Muscle layer of duodenum (tissue), 2 donors: ENCODE results near the gene PLEKHN1.
A peak's percentile ranks its signal among the peaks of the same experiment; 100 is the strongest.

Experiments used
- H3K27ac ChIP-seq: one replicate; pipeline ENCODE4 v1.7.0; 2013; ENCODE audit warnings: mild to moderate bottlenecking, low read length
- H3K27me3 ChIP-seq: one replicate; pipeline ENCODE4 v1.7.0; 2013; ENCODE audit warnings: low read depth, mild to moderate bottlenecking, control low read depth, low read length
- H3K36me3 ChIP-seq, 2 donors: one replicate each; pipeline ENCODE4 v1.7.0; 2013; ENCODE audit warnings: low read length in 2 of 2, control low read depth in 1 of 2, mild to moderate bottlenecking in 1 of 2; ENCODE audit not compliant: insufficient read depth in 2 of 2, control insufficient read depth in 1 of 2
- H3K4me1 ChIP-seq, 2 donors: one replicate each; pipeline ENCODE4 v1.7.0; 2013; ENCODE audit warnings: low read length in 2 of 2, mild to moderate bottlenecking in 2 of 2, control low read depth in 1 of 2, moderate library complexity in 1 of 2; ENCODE audit not compliant: insufficient read depth in 2 of 2, control insufficient read depth in 1 of 2
- H3K4me3 ChIP-seq, 2 donors: one replicate each; pipeline ENCODE4 v1.7.0; 2013; ENCODE audit warnings: low read length in 2 of 2, low read depth in 1 of 2, mild to moderate bottlenecking in 1 of 2
- H3K9me3 ChIP-seq, 2 donors: one replicate each; pipeline ENCODE4 v1.7.0; 2013; ENCODE audit warnings: low read length in 2 of 2, control low read depth in 1 of 2, mild to moderate bottlenecking in 1 of 2; ENCODE audit not compliant: control insufficient read depth in 1 of 2
- donor health status: healthy.

The PLEKHN1 gene

DNA sequence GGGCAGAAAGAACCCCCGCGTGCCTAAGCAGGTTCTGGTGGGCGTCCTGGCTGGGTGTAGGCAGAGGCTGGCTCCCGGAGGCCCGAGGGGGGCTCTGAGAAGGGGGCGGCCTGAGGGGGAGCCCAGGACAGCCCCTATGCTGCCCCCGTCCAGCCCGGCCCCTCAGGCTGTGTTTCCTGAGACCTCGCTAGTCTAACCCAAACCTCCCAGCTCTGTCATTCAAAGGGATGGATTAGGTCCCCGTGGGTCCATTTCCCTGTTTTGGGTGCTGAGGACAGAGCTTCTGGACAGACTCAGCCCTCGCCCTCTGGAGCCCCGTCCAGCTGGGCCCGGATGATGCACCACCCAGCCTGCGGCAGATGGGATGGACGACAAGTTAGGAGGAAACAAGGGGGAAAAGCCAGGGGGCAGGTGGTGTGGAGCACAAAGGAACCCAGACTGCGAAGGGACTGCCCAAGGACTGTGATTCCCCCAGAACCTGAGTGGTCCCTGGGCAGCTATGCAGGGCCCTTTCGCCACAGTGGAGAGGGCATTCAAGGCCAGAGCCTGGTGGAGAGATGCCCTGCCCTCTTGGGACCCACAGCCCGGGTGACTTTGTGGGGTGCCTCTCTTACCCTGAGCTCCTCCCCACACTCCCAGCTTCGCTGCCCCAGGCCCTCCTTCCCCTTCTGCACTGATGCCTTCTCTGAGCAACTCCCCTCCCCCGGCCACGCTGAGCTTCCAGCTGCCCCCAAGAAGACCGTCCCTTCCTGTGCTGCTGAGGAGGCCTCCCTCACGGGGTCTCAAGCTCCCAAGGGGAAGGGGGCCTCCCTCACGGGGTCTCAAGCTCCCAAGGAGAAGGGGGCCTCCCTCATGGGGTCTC lies 30.8 kb downstream of the PLEKHN1 start:
- H3K36me3 ChIP-seq = no peaks in the 10 kb centered on the region
- H3K27me3 ChIP-seq = peaks cover 9% of the 10 kb centered on the region
- no peak overlapping the region for H3K4me3 ChIP-seq
- no peak overlapping the region for H3K27ac ChIP-seq
- H3K4me1 ChIP-seq = peaks cover 0 to 30% of the 10 kb centered on the region in 2 donors
- H3K9me3 ChIP-seq = peaks cover 0 to 6% of the 10 kb centered on the region in 2 donors

DNA sequence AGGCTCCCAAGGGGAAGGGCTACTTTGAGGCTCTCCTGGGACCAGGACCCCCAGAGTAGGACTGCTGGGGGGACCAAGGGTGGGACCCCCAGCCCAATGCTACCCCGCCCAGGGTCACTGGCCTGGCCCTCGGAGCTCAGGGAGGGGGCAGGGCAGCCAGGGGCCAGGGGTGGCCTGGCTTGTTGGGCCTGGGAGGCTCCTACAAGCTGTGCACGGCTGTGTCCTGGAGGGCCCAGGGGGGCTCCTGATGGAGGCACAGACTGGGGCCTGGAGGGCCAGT lies 31.4 kb downstream of the PLEKHN1 start:
- H3K27me3 ChIP-seq = peaks cover 9% of the 10 kb centered on the region
- no peak overlapping the region for H3K4me3 ChIP-seq
- no peaks in the 10 kb centered on the region for H3K36me3 ChIP-seq
- H3K9me3 ChIP-seq = peaks cover 0 to 3% of the 10 kb centered on the region in 2 donors
- H3K4me1 ChIP-seq = peaks cover 0 to 30% of the 10 kb centered on the region in 2 donors
- H3K27ac ChIP-seq = no peak overlapping the region

DNA sequence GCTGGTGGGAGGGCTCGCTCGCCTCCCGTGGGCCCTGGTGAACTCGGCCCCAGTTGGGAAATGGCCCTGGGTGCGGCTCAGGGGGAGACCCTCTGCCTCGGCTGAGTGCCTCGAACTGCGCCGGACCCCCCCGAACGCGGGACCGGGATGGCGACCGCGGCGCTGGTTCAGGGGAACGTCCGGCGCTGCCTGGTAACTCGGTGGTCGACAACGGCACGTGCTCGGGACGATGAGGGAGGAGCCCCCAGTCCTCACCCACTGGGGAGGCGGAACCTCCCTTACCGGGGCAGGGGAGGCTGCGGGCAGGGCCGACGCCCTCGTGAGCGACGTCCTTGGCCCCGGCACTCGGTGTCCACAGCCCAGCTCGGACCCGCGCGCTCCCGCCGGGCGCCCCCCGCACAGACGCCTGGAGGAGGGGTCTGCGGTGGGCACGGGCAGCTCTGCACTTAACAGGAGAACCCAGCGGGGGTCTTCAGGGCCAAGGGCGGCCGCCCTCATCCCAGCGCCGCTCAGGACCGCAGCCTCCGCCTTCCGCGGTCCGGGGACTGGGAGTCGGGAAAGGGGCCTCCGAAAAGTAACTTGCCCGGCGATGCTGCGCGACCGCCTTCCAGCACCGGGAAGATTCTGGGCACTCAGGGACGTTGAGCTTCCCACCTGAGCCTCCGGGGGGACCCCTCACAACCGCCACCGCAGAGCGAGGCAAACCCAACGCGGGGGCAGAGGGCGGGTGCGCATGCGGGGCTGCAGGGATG lies 31.9 kb downstream of the PLEKHN1 start:
- Histone ChIP-seq H3K4me3 (peak overlapping the region in 1 of 2 donors; percentile 68), H3K9me3 (no peaks in the 10 kb centered on the region), H3K27ac (no peak overlapping the region), H3K27me3 (peaks cover 14% of the 10 kb centered on the region), H3K4me1 (peaks cover 0 to 30% of the 10 kb centered on the region in 2 donors), H3K36me3 (no peaks in the 10 kb centered on the region)

DNA sequence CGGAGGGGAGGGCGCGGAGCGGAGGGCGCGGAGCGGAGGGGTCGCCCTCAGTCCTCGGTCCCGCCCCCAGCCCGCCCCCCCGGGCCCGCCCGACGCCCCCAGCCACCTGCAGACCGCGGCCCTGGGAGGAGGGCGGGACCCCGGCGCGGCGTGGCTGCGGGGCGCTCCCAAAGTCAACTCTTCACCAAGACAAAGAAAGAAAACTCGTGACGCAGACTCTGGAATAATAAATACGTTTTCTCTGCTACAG lies 32.4 kb downstream of the PLEKHN1 start:
- Histone ChIP-seq H3K9me3 (no peaks in the 10 kb centered on the region), H3K4me1 (peaks cover 0 to 30% of the 10 kb centered on the region in 2 donors), H3K27ac (no peak overlapping the region), H3K27me3 (peaks cover 15% of the 10 kb centered on the region), H3K4me3 (peak overlapping the region; percentile 3 to 68), H3K36me3 (no peaks in the 10 kb centered on the region)

DNA sequence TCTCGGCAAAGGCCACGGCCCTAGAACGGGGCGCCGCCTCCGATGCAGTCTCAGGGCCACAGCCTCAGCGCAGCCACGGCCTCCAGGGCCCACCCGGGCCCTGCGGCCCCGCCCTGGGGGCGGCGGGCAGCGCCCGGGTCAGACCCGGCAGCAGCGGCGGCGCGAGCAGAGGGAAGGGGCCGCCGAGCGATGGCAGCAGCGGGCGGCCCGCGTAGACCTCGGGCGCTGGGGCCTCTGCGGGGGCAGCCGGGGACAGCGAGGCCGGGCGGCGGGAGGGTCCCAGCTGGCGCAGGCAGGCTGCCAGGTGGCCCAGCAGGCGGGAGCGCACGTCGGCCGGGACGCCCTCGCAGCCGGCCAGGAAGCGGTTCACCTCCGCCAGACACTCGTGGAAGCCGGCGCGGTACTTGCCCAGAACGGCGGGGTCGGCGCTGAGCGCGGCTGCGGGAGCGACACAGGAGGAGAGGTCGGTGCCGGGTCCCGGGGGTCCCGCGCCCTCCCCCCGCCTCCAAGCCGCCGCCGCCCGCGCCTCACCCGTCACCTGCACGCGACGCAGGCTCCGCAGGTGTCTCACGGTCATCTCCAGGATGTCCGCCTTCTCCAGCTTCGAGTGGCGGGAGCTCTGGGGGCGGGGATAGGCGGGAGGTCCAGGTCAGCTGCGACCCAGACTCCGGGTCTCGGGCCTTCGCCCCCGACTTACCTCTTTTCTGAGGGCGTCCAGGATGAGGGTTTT lies 32.9 kb downstream of the PLEKHN1 start:
- Histone ChIP-seq H3K9me3 (no peaks in the 10 kb centered on the region), H3K4me3 (peak overlapping the region; percentile 3 to 68), H3K36me3 (no peaks in the 10 kb centered on the region), H3K27me3 (peaks cover 19% of the 10 kb centered on the region), H3K4me1 (peaks cover 0 to 30% of the 10 kb centered on the region in 2 donors), H3K27ac (no peak overlapping the region)

DNA sequence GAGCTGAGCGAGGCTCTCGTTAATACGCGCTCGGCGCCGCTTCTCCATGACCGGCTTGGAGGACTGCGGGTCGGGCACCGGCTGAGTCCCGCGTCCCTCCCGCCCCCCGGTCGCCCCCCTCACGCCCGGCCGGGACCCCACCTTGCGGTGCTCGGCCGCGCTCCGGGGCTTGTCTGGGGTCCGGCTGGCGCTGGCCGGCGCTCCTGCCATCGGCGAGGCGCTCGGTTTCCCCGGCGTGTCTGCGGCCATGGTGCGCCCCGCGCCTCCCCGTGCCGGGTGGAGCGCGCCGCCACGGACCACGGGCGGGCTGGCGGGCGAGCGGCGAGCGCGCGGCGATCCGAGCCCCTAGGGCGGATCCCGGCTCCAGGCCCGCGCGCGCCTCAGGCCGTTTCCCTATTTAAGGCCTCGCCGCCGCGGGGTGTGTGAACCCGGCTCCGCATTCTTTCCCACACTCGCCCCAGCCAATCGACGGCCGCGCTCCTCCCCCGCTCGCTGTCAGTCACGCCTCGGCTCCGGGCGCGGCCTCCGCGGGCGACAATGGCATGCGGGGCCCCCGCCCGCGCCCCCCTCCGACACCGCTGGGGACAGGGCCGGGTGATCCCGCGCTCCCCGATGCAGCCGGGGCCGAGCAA lies 33.6 kb downstream of the PLEKHN1 start, which contains the start of gene HES4:
TSS of gene HES4 (minus strand) at position 373 of the 632 bp plus-strand sequence. CDS start at position 249, 124 bp downstream.
- peaks cover 0 to 33% of the 10 kb centered on the region in 2 donors for H3K4me1 ChIP-seq
- H3K27ac ChIP-seq = no peak within 1 kb of the TSS
- peaks cover 24% of the 10 kb centered on the region for H3K27me3 ChIP-seq
- peak within 1 kb of the TSS; percentile 46 to 68 for H3K4me3 ChIP-seq
- no peaks in the 10 kb centered on the region for H3K36me3 ChIP-seq
- H3K9me3 ChIP-seq = no peaks in the 10 kb centered on the region

DNA sequence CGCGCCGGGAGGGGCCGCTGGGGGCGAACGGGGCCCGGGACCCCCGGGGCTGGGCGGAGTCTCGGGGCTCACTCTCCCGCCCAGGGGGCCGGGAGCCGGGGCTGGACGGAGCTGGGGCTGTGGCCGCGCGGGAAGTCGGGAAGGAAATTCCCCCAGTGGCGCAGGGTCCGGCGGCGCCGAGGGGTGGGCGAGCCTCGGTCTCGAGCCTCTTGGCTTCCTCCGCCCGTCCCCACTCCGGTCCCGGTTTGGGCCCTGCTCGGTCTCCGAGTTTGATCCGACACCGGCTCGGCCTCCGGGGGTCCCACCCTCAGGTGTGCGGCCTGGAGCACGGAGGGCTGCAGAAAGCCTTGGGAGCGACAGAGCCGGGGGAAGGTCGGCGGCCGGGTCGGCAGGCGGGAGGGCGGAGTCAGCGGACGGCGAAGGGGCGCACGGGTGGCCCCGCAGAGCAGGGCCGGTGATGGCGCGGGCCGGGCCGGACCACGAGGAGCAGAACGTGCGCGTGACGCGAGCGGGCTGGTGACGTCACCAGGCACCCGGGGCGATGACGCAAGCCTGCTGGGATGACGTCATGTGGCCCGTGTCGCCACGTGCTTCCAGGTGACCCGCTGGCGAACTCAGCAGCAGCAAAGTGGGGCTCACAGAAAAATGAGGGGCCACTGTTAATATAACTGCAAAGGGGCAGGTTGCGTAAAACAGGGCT lies 34.2 kb downstream of the PLEKHN1 start:
- peak overlapping the region; percentile 46 to 68 for H3K4me3 ChIP-seq
- H3K4me1 ChIP-seq = peaks cover 0 to 40% of the 10 kb centered on the region in 2 donors
- no peaks in the 10 kb centered on the region for H3K9me3 ChIP-seq
- H3K36me3 ChIP-seq = no peaks in the 10 kb centered on the region
- peaks cover 24% of the 10 kb centered on the region for H3K27me3 ChIP-seq
- H3K27ac ChIP-seq = no peak overlapping the region

DNA sequence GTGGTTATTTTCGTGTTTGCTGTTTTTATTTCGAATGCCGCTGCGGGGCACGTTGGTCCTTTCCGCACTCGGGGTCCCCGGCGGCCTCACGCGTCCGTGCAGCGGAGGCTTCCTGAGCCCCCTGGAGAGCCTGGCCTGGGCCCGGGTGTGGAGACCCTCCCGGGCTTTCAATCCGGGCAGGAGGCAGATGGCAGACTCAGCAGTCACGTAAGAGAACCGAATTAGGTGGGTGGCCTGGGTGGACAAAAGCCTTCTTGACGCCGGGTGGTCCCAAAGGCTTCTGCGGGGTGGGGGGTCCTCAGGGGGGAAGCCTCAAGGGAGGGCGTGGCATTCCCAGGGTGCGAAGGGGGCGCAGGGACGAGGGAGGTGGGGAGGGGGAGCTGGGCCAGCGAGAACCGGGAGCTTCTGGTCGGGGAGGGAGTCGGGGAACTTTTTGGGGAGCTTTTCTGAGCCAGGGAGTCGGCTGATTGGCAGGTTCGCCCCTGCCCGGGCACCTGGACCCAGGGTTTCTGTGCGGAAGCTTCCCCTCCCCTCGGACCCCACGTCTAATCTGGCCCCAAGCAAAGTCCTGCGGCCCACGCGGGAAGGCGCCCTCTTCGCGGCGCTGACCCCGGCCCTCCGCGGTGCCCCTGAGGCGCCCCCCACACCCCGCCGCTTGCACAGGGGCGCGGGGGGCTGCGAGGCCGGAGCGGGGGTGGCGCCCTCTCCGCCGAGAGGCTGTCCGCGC lies 34.9 kb downstream of the PLEKHN1 start:
- no peaks in the 10 kb centered on the region for H3K36me3 ChIP-seq
- H3K4me1 ChIP-seq = peaks cover 0 to 46% of the 10 kb centered on the region in 2 donors
- no peaks in the 10 kb centered on the region for H3K9me3 ChIP-seq
- H3K27ac ChIP-seq = no peak overlapping the region
- H3K27me3 ChIP-seq = peaks cover 24% of the 10 kb centered on the region
- peak overlapping the region; percentile 46 to 68 for H3K4me3 ChIP-seq

DNA sequence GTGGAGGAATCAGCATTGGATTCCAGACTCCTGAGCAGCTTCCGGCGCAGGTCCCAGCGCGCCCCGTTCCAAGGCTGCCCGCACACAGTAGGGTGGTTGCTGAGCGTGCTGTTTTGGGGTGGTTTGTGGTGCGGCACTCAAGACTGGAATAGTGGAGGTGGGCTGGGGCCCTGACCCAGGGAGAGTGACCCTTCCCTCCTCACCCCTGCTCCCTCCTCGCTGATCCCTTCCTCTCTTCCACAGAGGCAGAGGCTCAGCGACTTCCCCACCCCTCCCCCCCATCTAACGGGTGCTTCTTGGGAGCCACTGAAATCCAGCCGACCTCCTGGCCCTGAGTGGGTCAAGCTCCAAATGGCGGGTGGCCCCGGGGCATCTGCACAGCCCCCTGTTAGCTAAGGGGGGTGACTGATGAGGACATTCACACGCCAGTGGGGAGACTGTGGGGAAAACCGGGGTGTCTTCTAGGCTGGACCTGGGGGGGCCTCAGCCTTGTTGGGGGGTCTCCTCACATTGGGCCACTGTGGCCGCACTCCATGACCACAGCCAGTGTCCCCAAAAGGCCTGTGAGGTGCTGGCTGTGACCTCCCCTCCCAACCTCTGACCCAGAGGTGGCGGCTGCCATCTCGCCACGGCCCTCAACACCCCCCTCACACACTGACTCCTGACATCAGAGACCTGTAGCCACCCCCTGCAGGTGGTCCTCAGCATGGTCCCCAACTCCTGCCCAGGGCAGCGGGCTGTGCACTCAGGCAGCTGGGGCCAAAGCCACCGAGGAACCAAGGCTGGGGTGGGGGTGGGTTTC lies 37.5 kb downstream of the PLEKHN1 start:
- no peak overlapping the region for H3K4me3 ChIP-seq
- no peaks in the 10 kb centered on the region for H3K9me3 ChIP-seq
- no peaks in the 10 kb centered on the region for H3K36me3 ChIP-seq
- peaks cover 0 to 36% of the 10 kb centered on the region in 2 donors for H3K4me1 ChIP-seq
- H3K27ac ChIP-seq = no peak overlapping the region
- H3K27me3 ChIP-seq = peaks cover 19% of the 10 kb centered on the region

DNA sequence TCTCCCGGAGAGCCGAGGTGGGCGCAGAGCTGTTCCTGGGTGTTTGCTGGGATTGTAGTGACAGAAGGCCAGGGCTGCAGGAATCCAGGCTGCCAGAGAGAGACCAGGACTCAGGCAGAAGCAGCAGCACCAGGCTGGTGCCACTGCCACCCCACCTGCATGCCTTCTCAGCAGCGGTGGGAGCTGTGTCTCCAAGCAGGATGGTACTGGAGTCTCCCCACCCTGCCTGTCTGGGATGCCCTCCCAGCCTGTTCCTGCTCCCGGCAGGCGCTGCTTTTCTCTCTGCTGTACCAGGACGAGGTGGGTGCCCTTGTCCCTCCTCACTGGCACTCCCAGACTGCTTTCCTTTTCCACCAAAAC lies 38.1 kb downstream of the PLEKHN1 start:
- no peaks in the 10 kb centered on the region for H3K36me3 ChIP-seq
- peaks cover 19% of the 10 kb centered on the region for H3K27me3 ChIP-seq
- H3K4me1 ChIP-seq = peaks cover 0 to 32% of the 10 kb centered on the region in 2 donors
- H3K9me3 ChIP-seq = no peaks in the 10 kb centered on the region
- H3K27ac ChIP-seq = no peak overlapping the region
- no peak overlapping the region for H3K4me3 ChIP-seq
